ENCODE results near the gene SAMD4B. TPM values are rescaled to one million over a fixed set of nuclear protein-coding genes. Genes with fewer than 3 reads are reported as not detected.

The SAMD4B gene
- total and polyA plus RNA-seq, 12 donors: 35.5 to 92.8 (median 49.8) TPM

GRCh38 chr19:39297931-39298634 is 44.1 kb upstream of the SAMD4B start:
- no peak overlapping the region for H3K27ac ChIP-seq
- 64 to 73% methylated on average over 17 of the region's 17 CpGs for WGBS, 2 donors
- no peaks in the 10 kb centered on the region for H3K4me1 ChIP-seq
- ATAC-seq: peak in 2 of 8 donors; percentile 57 to 75
- intact Hi-C loops (cut with DNase I): no loop called here
- H3K9me3 ChIP-seq: no peaks in the 10 kb centered on the region
- no peaks in the 10 kb centered on the region for H3K36me3 ChIP-seq
- H3K4me3 ChIP-seq: no peak overlapping the region
- TF ChIP-seq CTCF (IDR thresholded peaks at IDR 0.05): no peak
- DNase-seq: peak in 1 of 2 donors; percentile 23
- peaks cover 0 to 73% (median 43%) of the 10 kb centered on the region in 7 donors for H3K27me3 ChIP-seq

- no peaks in the 10 kb centered on the region for H3K36me3 ChIP-seq
- no peak overlapping the region for H3K4me3 ChIP-seq
- peaks cover 0 to 79% (median 56%) of the 10 kb centered on the region in 7 donors for H3K27me3 ChIP-seq
- no peaks in the 10 kb centered on the region for H3K9me3 ChIP-seq
- WGBS, 2 donors: 84 to 91% methylated on average over 9 of the region's 9 CpGs
- no peak overlapping the region for H3K27ac ChIP-seq
- no peak for ATAC-seq
- H3K4me1 ChIP-seq: no peaks in the 10 kb centered on the region
- DNase-seq: no peak
- intact Hi-C loops (cut with DNase I): no loop called here
- no peak for TF ChIP-seq CTCF (IDR thresholded peaks at IDR 0.05)
Observed at GRCh38 chr19:39299404-39299803, 42.8 kb upstream of the SAMD4B start.

GRCh38 chr19:39299832-39300231 is 42.4 kb upstream of the SAMD4B start:
- no peaks in the 10 kb centered on the region for H3K9me3 ChIP-seq
- no peak overlapping the region for H3K27ac ChIP-seq
- ATAC-seq (no peak), DNase-seq (no peak)
- intact Hi-C loops (cut with DNase I): loop anchor here in 1 of 10 donors (10.0 kb wide), 1 partner anchor 1325 kb away; no protein-coding TSS in a partner anchor
- H3K4me1 ChIP-seq: no peaks in the 10 kb centered on the region
- no peak overlapping the region for H3K4me3 ChIP-seq
- no peak for TF ChIP-seq CTCF (IDR thresholded peaks at IDR 0.05)
- H3K36me3 ChIP-seq: no peaks in the 10 kb centered on the region
- 79 to 84% methylated on average over 10 of the region's 10 CpGs for WGBS, 2 donors
- H3K27me3 ChIP-seq: peaks cover 0 to 80% (median 60%) of the 10 kb centered on the region in 7 donors

- ATAC-seq (no peak), DNase-seq (no peak)
- no peaks in the 10 kb centered on the region for H3K4me1 ChIP-seq
- H3K9me3 ChIP-seq: no peaks in the 10 kb centered on the region
- no peaks in the 10 kb centered on the region for H3K36me3 ChIP-seq
- H3K27ac ChIP-seq: no peak overlapping the region
- no peak overlapping the region for H3K4me3 ChIP-seq
- intact Hi-C loops (cut with DNase I): loop anchor here in 1 of 10 donors (10.0 kb wide), 1 partner anchor 1326 kb away; no protein-coding TSS in a partner anchor
- WGBS, 2 donors: 86 to 91% methylated on average over 4 of the region's 4 CpGs
- no peak for TF ChIP-seq CTCF (IDR thresholded peaks at IDR 0.05)
- H3K27me3 ChIP-seq: peaks cover 0 to 90% (median 63%) of the 10 kb centered on the region in 7 donors
Observed at GRCh38 chr19:39301021-39301420, 41.2 kb upstream of the SAMD4B start.

All from heart right ventricle (tissue), 16 donors.